Right cardiac atrium (tissue), 5 donors: ENCODE measurements around the gene ELFN2. TPM values are rescaled to one million over a fixed set of nuclear protein-coding genes. Genes with fewer than 3 reads are reported as not detected.
"Not testable (repeated sequence)": the region's sequence is repeated elsewhere in the genome, so short reads cannot be mapped to it uniquely, and the experiment has no call there.

ENCODE experiments used
- ATAC-seq, 2 donors: fragments of 200-7000 bp; cut with Tn5 transposase; one replicate each; pipeline versions ENCODE4 v1.8.0 to v1.9.1; 2020; ENCODE audit warnings: moderate library complexity in 2 of 2, mild to moderate bottlenecking in 1 of 2
- DNase-seq, 3 donors: peaks; one replicate each; pipeline ENCODE4 v3.0.0-alpha.2; 2020
- H3K27ac ChIP-seq: one replicate; pipeline ENCODE4 v1.5.1; 2013; ENCODE audit warnings: mild to moderate bottlenecking, low read length, control low read depth, moderate library complexity
- H3K27me3 ChIP-seq: one replicate; pipeline ENCODE4 v1.6.1; 2013; ENCODE audit not compliant: control insufficient read depth, insufficient read depth
- H3K4me1 ChIP-seq: one replicate; pipeline ENCODE4 v1.6.1; 2013; ENCODE audit warnings: low read length; ENCODE audit not compliant: control insufficient read depth, insufficient read depth
- H3K4me3 ChIP-seq: one replicate; pipeline ENCODE4 v1.5.1; 2013; ENCODE audit warnings: low read length, control low read depth
- H3K9me3 ChIP-seq: one replicate; pipeline ENCODE4 v1.6.1; 2013; ENCODE audit warnings: low read length; ENCODE audit not compliant: control insufficient read depth
- WGBS: extraction: QIAGEN DNeasy Blood & Tissue Kit; methylation state at CpG from one replicate; pipeline ENCODE4 v1.1.7; 2013; 5-methylcytosine and 5-hydroxymethylcytosine counted together
- intact Hi-C, 4 donors: fragments of 100-400 bp; cut with DNase I; formaldehyde crosslinking; loops; one replicate each; pipeline versions ENCODE4 v1.11.0 to v1.14.0; 2022 to 2023
- polyA plus RNA-seq: library from polyadenylated mRNA; stranded (reverse); fragments of 200-250 nt; gene quantifications from one replicate; pipeline ENCODE4 v1.2.3, GENCODE V29; 2013
- total RNA-seq, 4 donors: library from RNA; stranded (reverse); fragmentation: NEBNext Ultra II Directional; extraction: Animal tissue kit (Norgen Biotek cat#: 25700); gene quantifications; one replicate each; pipeline ENCODE4 v1.2.1, GENCODE V29; 2021
- donor health status: healthy with polysubstance abuse.
- donor health status: DM: no; HTN: yes; CAD: no.
- donor health status: DM: no; HTN: no; CAD: no.
- donor health status: DM: no; HTN: yes; CAD: no; lungs with severe emphysema.
- donor health status: DM: yes; HTN: yes; CAD: no.

ELFN2 gene
- total and polyA plus RNA-seq, 5 donors: 0.03 to 0.06 (median 0.05) TPM; not detected in 2

- H3K27me3 ChIP-seq, H3K27ac ChIP-seq, ATAC-seq, H3K9me3 ChIP-seq, H3K4me3 ChIP-seq, DNase-seq, H3K4me1 ChIP-seq: not testable (repeated sequence)
- intact Hi-C loops: loop anchor here in 1 of 4 donors (10.0 kb wide), 1 partner anchor 57 kb away; no protein-coding TSS in a partner anchor
- WGBS: 89% methylated on average over 14 of the region's 14 CpGs
Measured at GRCh38 chr22:37468201-37468695, 41.0 kb upstream of the ELFN2 start.

- 54% methylated on average over 14 of the region's 14 CpGs for WGBS
- intact Hi-C loops: loop anchor here in 1 of 4 donors (10.0 kb wide), 1 partner anchor 57 kb away; no protein-coding TSS in a partner anchor
- ATAC-seq (no peak), DNase-seq (no peak)
- Histone ChIP-seq H3K27me3 (no peaks in the 10 kb centered on the region), H3K27ac (no peak overlapping the region), H3K9me3 (no peaks in the 10 kb centered on the region), H3K4me3 (no peak overlapping the region), H3K4me1 (no peaks in the 10 kb centered on the region)
Measured at GRCh38 chr22:37467391-37467955, 40.2 kb upstream of the ELFN2 start.

- no peak overlapping the region for H3K4me3 ChIP-seq
- intact Hi-C loops: loop anchor here in 1 of 4 donors (10.0 kb wide), 1 partner anchor 61 kb away; no protein-coding TSS in a partner anchor
- peak in 1 of 2 donors; percentile 38 for ATAC-seq
- WGBS: 35% methylated on average over 4 of the region's 4 CpGs
- DNase-seq: no peak
- H3K27me3 ChIP-seq: no peaks in the 10 kb centered on the region
- H3K27ac ChIP-seq: no peak overlapping the region
- no peaks in the 10 kb centered on the region for H3K4me1 ChIP-seq
- H3K9me3 ChIP-seq: no peaks in the 10 kb centered on the region
Measured at GRCh38 chr22:37464181-37464580, 36.9 kb upstream of the ELFN2 start.

GRCh38 chr22:37462983-37463382 is 35.7 kb upstream of the ELFN2 start:
- WGBS: 10% methylated on average over 5 of the region's 5 CpGs
- H3K27me3 ChIP-seq: no peaks in the 10 kb centered on the region
- no peaks in the 10 kb centered on the region for H3K9me3 ChIP-seq
- H3K27ac ChIP-seq: no peak overlapping the region
- no peaks in the 10 kb centered on the region for H3K4me1 ChIP-seq
- DNase-seq: peak in 1 of 3 donors; percentile 64
- intact Hi-C loops: loop anchor here in 1 of 4 donors (10.0 kb wide), 1 partner anchor 62 kb away; no protein-coding TSS in a partner anchor
- peak; percentile 27 to 44 for ATAC-seq
- no peak overlapping the region for H3K4me3 ChIP-seq

GRCh38 chr22:37462436-37462835 is 35.2 kb upstream of the ELFN2 start:
- H3K27me3 ChIP-seq: no peaks in the 10 kb centered on the region
- H3K4me1 ChIP-seq: no peaks in the 10 kb centered on the region
- no peak overlapping the region for H3K27ac ChIP-seq
- intact Hi-C loops: loop anchor here in 1 of 4 donors (10.0 kb wide), 1 partner anchor 62 kb away; no protein-coding TSS in a partner anchor
- 58% methylated on average over 5 of the region's 5 CpGs for WGBS
- no peak for ATAC-seq
- H3K4me3 ChIP-seq: no peak overlapping the region
- no peak for DNase-seq
- H3K9me3 ChIP-seq: no peaks in the 10 kb centered on the region

- Histone ChIP-seq H3K9me3 (no peaks in the 10 kb centered on the region), H3K27me3 (no peaks in the 10 kb centered on the region), H3K27ac (no peak overlapping the region), H3K4me1 (no peaks in the 10 kb centered on the region), H3K4me3 (no peak overlapping the region)
- WGBS: 45% methylated on average over 6 of the region's 6 CpGs
- ATAC-seq (no peak), DNase-seq (no peak)
- intact Hi-C loops: loop anchor here in 1 of 4 donors (10.0 kb wide), 1 partner anchor 63 kb away; no protein-coding TSS in a partner anchor
Measured at GRCh38 chr22:37461961-37462360, 34.7 kb upstream of the ELFN2 start.

- ATAC-seq: no peak
- intact Hi-C loops: loop anchor here in 1 of 4 donors (10.0 kb wide), 1 partner anchor 64 kb away; no protein-coding TSS in a partner anchor
- 85% methylated on average over 3 of the region's 3 CpGs for WGBS
- H3K9me3 ChIP-seq: no peaks in the 10 kb centered on the region
- H3K4me1 ChIP-seq: no peaks in the 10 kb centered on the region
- H3K27me3 ChIP-seq: no peaks in the 10 kb centered on the region
- H3K4me3 ChIP-seq: no peak overlapping the region
- no peak overlapping the region for H3K27ac ChIP-seq
- no peak for DNase-seq
Measured at GRCh38 chr22:37460684-37461083, 33.4 kb upstream of the ELFN2 start.

- H3K9me3 ChIP-seq: no peaks in the 10 kb centered on the region
- DNase-seq (no peak), ATAC-seq (no peak)
- no peaks in the 10 kb centered on the region for H3K4me1 ChIP-seq
- intact Hi-C loops: loop anchor here in 2 of 4 donors (5.0 kb wide), 1 partner anchor 142 kb away; no protein-coding TSS in a partner anchor
- H3K4me3 ChIP-seq: no peak overlapping the region
- no peaks in the 10 kb centered on the region for H3K27me3 ChIP-seq
- no peak overlapping the region for H3K27ac ChIP-seq
- 66% methylated on average over 9 of the region's 9 CpGs for WGBS
Measured at GRCh38 chr22:37459206-37459605, 31.9 kb upstream of the ELFN2 start.

GRCh38 chr22:37457093-37457893 is 30.0 kb upstream of the ELFN2 start:
- peak; percentile 80 to 82 for ATAC-seq
- Histone ChIP-seq H3K9me3 (no peaks in the 10 kb centered on the region), H3K27ac (no peak overlapping the region), H3K4me1 (no peaks in the 10 kb centered on the region), H3K27me3 (no peaks in the 10 kb centered on the region), H3K4me3 (no peak overlapping the region)
- peak; percentile 58 to 86 (median 80) for DNase-seq
- intact Hi-C loops: loop anchor here in 3 of 4 donors (2.0 to 5.0 kb wide), 2 partner anchors 140 kb away; no protein-coding TSS in a partner anchor
- 46% methylated on average over 4 of the region's 4 CpGs for WGBS

- no peak for ATAC-seq
- 68% methylated on average over 17 of the region's 17 CpGs for WGBS
- intact Hi-C loops: loop anchor here in 3 of 4 donors (2.0 to 5.0 kb wide), 2 partner anchors 139 to 140 kb away; no protein-coding TSS in a partner anchor
- Histone ChIP-seq H3K4me1 (no peaks in the 10 kb centered on the region), H3K27me3 (no peaks in the 10 kb centered on the region), H3K27ac (no peak overlapping the region), H3K9me3 (no peaks in the 10 kb centered on the region), H3K4me3 (no peak overlapping the region)
- no peak for DNase-seq
Measured at GRCh38 chr22:37456346-37456745, 29.1 kb upstream of the ELFN2 start.

GRCh38 chr22:37455896-37456295 is 28.6 kb upstream of the ELFN2 start:
- Histone ChIP-seq H3K27me3 (no peaks in the 10 kb centered on the region), H3K27ac (no peak overlapping the region), H3K4me3 (no peak overlapping the region), H3K4me1 (no peaks in the 10 kb centered on the region), H3K9me3 (no peaks in the 10 kb centered on the region)
- no peak for ATAC-seq
- no peak for DNase-seq
- intact Hi-C loops: loop anchor here in 3 of 4 donors (2.0 to 5.0 kb wide), 2 partner anchors 139 kb away; no protein-coding TSS in a partner anchor
- WGBS: 74% methylated on average over 14 of the region's 14 CpGs
